Uterus (tissue), 2 donors: ENCODE data around the gene PPIP5K2.

Source experiments
- POLR2A ChIP-seq, 2 donors: fragments of 450-650 bp; IDR thresholded peaks; one replicate each; pipeline ENCODE4 v1.6.1; 2016; ENCODE audit warnings: antibody characterized with exemption in 2 of 2, mild to moderate bottlenecking in 1 of 2, moderate library complexity in 1 of 2
- TF ChIP-seq, protein P1 (sequence below), 4 experiments: fragments of 200-600 bp in 2 of 4; fragments of 450-650 bp in 2 of 4; sonication (generic) in 2 of 4; IDR thresholded peaks; one replicate each; pipeline ENCODE4 v1.5.1; 2016 to 2019; ENCODE audit warnings: antibody characterized with exemption in 4 of 4, mild to moderate bottlenecking in 2 of 4, moderate library complexity in 1 of 4

DNA sequence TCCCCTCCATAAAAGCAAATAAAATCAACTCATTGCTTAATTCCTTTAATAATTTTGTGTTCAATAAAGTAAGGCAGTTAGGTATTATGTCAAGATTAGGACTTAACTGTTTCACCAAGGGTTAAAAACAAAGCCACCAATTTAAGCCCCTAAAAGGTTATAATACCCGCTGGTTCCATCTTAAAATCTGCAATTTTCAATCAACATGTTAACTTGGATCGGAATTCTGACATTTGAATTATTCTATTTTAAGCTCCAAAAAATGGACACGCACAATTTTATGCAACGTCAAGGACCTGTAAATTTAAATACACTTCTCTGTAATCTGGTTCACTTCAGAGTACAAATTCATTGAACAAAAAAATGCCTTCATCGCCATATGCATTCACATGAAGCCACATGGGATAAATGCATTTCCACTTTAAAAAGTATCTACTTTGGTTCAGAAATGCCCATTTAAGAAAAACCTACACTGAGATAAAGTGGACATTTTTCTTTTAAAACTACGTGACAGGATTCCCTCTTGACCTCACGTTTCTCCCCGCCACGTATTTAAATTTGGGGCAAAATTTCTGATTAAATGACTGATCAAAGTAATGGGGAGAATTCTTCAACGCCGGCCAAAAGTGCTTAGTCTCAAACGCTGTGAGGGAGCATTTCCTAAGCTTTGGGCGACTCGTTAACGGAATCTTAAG lies 884 bp upstream of the PPIP5K2 start:
- TF ChIP-seq, protein P1, sequence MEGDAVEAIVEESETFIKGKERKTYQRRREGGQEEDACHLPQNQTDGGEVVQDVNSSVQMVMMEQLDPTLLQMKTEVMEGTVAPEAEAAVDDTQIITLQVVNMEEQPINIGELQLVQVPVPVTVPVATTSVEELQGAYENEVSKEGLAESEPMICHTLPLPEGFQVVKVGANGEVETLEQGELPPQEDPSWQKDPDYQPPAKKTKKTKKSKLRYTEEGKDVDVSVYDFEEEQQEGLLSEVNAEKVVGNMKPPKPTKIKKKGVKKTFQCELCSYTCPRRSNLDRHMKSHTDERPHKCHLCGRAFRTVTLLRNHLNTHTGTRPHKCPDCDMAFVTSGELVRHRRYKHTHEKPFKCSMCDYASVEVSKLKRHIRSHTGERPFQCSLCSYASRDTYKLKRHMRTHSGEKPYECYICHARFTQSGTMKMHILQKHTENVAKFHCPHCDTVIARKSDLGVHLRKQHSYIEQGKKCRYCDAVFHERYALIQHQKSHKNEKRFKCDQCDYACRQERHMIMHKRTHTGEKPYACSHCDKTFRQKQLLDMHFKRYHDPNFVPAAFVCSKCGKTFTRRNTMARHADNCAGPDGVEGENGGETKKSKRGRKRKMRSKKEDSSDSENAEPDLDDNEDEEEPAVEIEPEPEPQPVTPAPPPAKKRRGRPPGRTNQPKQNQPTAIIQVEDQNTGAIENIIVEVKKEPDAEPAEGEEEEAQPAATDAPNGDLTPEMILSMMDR (IDR thresholded peaks at IDR 0.05), result no peak
- no peak for TF ChIP-seq POLR2A (IDR thresholded peaks at IDR 0.05)
